Measurements from ENCODE around the gene KRT20.

DNA sequence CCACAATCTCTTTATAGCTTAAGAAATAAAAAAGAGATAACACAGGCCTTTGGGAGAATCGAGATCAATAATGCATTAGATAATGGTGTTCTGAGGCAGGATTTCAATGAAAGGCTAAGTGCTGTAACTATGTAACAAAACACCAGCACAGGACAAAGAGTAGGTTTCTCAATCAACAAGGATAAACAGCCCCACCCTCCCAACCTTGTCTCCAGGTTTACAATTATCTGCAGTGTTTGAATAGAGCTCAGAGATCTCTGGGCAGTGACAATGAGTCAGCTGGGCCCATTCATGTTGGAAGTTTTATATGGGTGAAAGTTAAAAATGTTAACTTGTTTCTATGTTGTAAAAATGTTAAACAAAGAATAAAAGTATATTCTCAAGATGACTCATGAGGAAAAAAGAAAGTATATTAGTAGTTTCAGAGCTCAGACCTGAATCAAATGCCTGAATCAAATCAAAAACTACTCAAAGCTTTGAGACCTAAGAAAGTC is 17.0 kb upstream of the KRT20 start:
- TF ChIP-seq POLR2A (IDR thresholded peaks at IDR 0.05; ENCODE audit: control extremely low read depth in 1 of 2, low read depth in 2 of 2, low read length in 2 of 2), result no peak
- no peak for TF ChIP-seq KDM5A (IDR thresholded peaks at IDR 0.05; ENCODE audit: low read length)
- no peak for TF ChIP-seq CTCF (IDR thresholded peaks at IDR 0.05; ENCODE audit: control extremely low read depth in 1 of 3, insufficient read depth in 1 of 3, low read depth in 1 of 3, low read length in 3 of 3)
- TF ChIP-seq CHD2 (IDR thresholded peaks at IDR 0.05; ENCODE audit: low read length), result no peak
